Calu3 (cell line): Measurements from ENCODE around the gene UBASH3B. TPM values are rescaled to one million over a fixed set of nuclear protein-coding genes. Genes with fewer than 3 reads are reported as not detected.

Experiments
- BruUV-seq: library from RNA; stranded (reverse); fragments of 400-500 nt; replicated peaks from 2 replicates; lab custom pipeline; 2021; lab: Mats Ljungman, UMichigan
- CTCF ChIA-PET: fragments of 300-600 bp; sonication (Branson Sonifier 250); formaldehyde crosslinking; loops from one replicate; lab custom pipeline; 2022; ENCODE audit warnings: antibody characterized with exemption; lab: Charles Lee
- DNase-seq: peaks from one replicate; pipeline ENCODE4 v3.0.0; 2022
- H3K27ac Mint-ChIP-seq: one replicate; pipeline ENCODE4 v1.8.0; 2022; ENCODE audit warnings: mixed read lengths; ENCODE audit not compliant: unreplicated experiment
- H3K27me3 Mint-ChIP-seq: one replicate; pipeline ENCODE4 v1.8.0; 2022; ENCODE audit warnings: mixed read lengths; ENCODE audit not compliant: unreplicated experiment
- H3K36me3 Mint-ChIP-seq: one replicate; pipeline ENCODE4 v1.8.0; 2022; ENCODE audit warnings: mild to moderate bottlenecking, moderate library complexity, mixed read lengths; ENCODE audit not compliant: insufficient read depth, unreplicated experiment
- H3K4me1 Mint-ChIP-seq: one replicate; pipeline ENCODE4 v1.8.0; 2022; ENCODE audit warnings: mild to moderate bottlenecking, low read depth, mixed read lengths; ENCODE audit not compliant: unreplicated experiment
- H3K4me3 Mint-ChIP-seq: one replicate; pipeline ENCODE4 v1.8.0; 2022; ENCODE audit warnings: mild to moderate bottlenecking, low read depth, moderate library complexity, mixed read lengths; ENCODE audit not compliant: unreplicated experiment
- H3K9me3 Mint-ChIP-seq: one replicate; pipeline ENCODE4 v1.8.0; 2022; ENCODE audit warnings: low read depth, mixed read lengths; ENCODE audit not compliant: unreplicated experiment
- intact Hi-C: fragments of 100-400 bp; cut with micrococcal nuclease; formaldehyde crosslinking; loops from one replicate; pipeline ENCODE4 v1.10.0; 2022; ENCODE audit not compliant: unreplicated experiment
- total RNA-seq: library from RNA; stranded (reverse); gene quantifications from 2 replicates; pipeline ENCODE4 v1.2.3, GENCODE V29; 2022
- TF ChIP-seq, protein P1 (sequence below): fragments of 200-600 bp; IDR thresholded peaks from one replicate; pipeline ENCODE4 v1.8.0; 2022; ENCODE audit warnings: antibody characterized with exemption; ENCODE audit not compliant: unreplicated experiment

The UBASH3B gene
- total RNA-seq, 1 experiment from 2014 or later, result 74.9 TPM

DNA sequence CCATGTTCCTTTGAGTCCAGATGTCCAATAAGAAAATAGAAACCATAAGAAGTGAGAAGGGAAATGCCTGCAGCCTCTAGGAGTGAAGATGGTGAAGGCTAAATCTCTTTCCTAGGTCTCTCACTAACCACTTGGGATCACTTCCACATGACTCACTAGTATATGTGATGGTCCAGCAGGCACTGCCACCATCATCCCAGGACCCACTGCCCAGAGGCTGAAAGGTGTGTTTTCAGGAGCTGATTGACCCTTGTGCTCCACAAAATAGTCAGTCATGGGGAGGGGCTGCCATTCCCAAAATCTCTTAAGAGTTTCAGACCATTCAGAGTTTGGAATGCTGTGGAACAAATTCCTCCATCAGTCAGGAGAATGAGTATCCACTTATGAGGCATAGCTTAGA is 22.9 kb downstream of the UBASH3B start:
- H3K36me3 Mint-ChIP-seq, result peaks cover 25% of the 10 kb centered on the region
- H3K9me3 Mint-ChIP-seq, result no peaks in the 10 kb centered on the region
- BruUV-seq, result no TSS peak
- no peak overlapping the region for H3K4me3 Mint-ChIP-seq
- no peak overlapping the region for H3K27ac Mint-ChIP-seq
- H3K4me1 Mint-ChIP-seq, result peaks cover 29% of the 10 kb centered on the region
- TF ChIP-seq, protein P1, sequence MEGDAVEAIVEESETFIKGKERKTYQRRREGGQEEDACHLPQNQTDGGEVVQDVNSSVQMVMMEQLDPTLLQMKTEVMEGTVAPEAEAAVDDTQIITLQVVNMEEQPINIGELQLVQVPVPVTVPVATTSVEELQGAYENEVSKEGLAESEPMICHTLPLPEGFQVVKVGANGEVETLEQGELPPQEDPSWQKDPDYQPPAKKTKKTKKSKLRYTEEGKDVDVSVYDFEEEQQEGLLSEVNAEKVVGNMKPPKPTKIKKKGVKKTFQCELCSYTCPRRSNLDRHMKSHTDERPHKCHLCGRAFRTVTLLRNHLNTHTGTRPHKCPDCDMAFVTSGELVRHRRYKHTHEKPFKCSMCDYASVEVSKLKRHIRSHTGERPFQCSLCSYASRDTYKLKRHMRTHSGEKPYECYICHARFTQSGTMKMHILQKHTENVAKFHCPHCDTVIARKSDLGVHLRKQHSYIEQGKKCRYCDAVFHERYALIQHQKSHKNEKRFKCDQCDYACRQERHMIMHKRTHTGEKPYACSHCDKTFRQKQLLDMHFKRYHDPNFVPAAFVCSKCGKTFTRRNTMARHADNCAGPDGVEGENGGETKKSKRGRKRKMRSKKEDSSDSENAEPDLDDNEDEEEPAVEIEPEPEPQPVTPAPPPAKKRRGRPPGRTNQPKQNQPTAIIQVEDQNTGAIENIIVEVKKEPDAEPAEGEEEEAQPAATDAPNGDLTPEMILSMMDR, result no peak
- CTCF ChIA-PET, result no interaction called here
- intact Hi-C loops, result no loop called here
- DNase-seq, result no peak
- H3K27me3 Mint-ChIP-seq, result no peaks in the 10 kb centered on the region

DNA sequence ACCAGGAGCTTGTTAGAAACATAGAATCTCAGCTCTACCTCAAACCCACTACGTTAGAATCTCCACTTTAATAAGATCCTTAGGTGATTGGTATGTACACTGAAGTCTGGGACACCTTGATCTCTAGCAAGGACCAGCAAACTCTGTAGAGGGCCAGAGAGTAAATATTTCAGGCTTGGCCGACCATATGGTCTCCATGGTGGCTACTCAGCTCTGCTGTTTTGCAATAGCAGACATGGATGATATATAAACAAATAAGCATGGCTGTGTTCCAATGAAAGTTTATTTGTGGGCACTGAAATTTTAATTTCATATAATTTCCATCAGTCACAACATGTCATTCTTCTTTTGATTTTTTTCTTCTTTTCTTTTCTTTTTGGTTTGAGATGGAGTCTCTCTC is 23.9 kb downstream of the UBASH3B start:
- no TSS peak for BruUV-seq
- no peak overlapping the region for H3K4me3 Mint-ChIP-seq
- intact Hi-C loops, result no loop called here
- peaks cover 25% of the 10 kb centered on the region for H3K36me3 Mint-ChIP-seq
- no peaks in the 10 kb centered on the region for H3K27me3 Mint-ChIP-seq
- H3K4me1 Mint-ChIP-seq, result peaks cover 26% of the 10 kb centered on the region
- H3K27ac Mint-ChIP-seq, result no peak overlapping the region
- CTCF ChIA-PET, result interaction anchor here (0.6 to 1.0 kb wide), 2 partner anchors 16 to 78 kb away, joined by 3 to 5 read pairs; no protein-coding TSS in a partner anchor
- no peak for DNase-seq
- TF ChIP-seq, protein P1, result no peak
- no peaks in the 10 kb centered on the region for H3K9me3 Mint-ChIP-seq

DNA sequence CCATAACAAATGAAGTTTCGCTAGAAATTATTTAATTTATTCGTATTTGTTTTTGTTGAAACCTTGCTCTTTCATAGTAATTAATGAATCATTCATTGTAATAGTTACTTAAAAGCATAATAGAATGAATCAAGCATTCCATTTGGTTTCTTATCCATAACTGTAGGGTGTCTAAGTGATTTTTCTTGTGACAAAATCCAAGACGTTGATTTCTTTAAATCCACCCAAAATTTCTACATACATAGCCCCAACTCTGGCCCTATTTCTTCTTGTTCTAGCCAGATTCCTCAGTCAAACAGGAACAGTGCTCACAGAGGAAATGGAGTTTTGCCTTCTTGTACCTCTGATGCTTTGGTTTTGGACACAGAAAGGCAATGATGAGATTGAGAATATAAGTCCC is 25.5 kb downstream of the UBASH3B start:
- H3K36me3 Mint-ChIP-seq, result peaks cover 17% of the 10 kb centered on the region
- H3K27ac Mint-ChIP-seq, result no peak overlapping the region
- TF ChIP-seq, protein P1, result no peak
- H3K4me3 Mint-ChIP-seq, result no peak overlapping the region
- H3K27me3 Mint-ChIP-seq, result no peaks in the 10 kb centered on the region
- peaks cover 14% of the 10 kb centered on the region for H3K4me1 Mint-ChIP-seq
- no TSS peak for BruUV-seq
- no peaks in the 10 kb centered on the region for H3K9me3 Mint-ChIP-seq
- CTCF ChIA-PET, result no interaction called here
- DNase-seq, result no peak
- intact Hi-C loops, result no loop called here

DNA sequence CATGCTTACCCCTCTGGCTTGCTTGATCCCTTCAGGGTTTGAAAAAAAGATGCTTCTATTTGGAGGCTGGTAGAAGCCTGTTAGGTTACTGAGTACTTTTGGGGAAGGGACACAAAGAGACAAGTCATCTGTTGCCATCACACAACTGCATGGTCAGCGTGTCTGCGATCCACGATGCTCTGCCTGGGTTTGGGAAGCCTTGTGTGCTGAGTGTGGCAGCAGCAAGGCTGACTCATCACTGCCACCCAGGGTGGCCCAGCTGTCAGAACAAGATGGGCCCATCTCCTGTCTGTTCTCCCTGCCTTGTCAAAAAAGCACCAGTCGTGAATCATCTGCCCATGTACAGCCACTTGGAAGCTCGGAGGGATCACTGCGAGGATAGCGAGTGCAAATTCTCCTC is 26.2 kb downstream of the UBASH3B start:
- Mint-ChIP-seq H3K27me3 (no peaks in the 10 kb centered on the region), H3K4me1 (peaks cover 9% of the 10 kb centered on the region), H3K9me3 (no peaks in the 10 kb centered on the region), H3K36me3 (peaks cover 17% of the 10 kb centered on the region), H3K27ac (no peak overlapping the region), H3K4me3 (no peak overlapping the region)
- no peak for DNase-seq
- BruUV-seq, result no TSS peak
- TF ChIP-seq, protein P1, result no peak
- intact Hi-C loops, result no loop called here
- CTCF ChIA-PET, result no interaction called here
